GM12801 (cell line): ENCODE measurements around the gene EHD4.

Experiments
- CTCF ChIP-seq: IDR thresholded peaks from one replicate; pipeline ENCODE4 v1.5.1; 2011; ENCODE audit warnings: control low read depth; ENCODE audit not compliant: insufficient read length; ENCODE audit errors: extremely low read depth

Gene EHD4

DNA sequence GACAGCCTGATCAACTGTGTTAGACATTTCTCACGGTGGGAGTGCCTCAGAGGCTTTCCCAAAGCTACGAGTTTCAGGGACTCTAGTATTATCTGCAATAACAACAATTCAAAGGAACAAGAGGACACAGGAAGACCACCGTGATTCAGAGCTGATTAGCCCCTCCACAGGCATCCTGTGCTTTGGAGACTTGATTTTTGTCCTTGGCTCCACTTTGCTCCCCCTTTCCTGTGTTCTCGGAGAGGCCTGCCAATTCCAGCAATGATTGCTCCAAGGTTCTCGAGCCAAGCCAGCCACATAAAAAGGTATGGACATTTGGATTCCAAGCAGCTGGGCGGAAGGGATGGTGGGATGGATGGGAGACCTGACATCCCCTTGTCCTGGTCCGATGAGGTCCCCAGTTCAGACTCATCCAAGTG lies 14.3 kb downstream of the EHD4 start:
- TF ChIP-seq CTCF, result no peak

- TF ChIP-seq CTCF, result no peak
These were observed 15.1 kb downstream of the EHD4 start for GRCh38 chr15:41957021-41957897.

DNA sequence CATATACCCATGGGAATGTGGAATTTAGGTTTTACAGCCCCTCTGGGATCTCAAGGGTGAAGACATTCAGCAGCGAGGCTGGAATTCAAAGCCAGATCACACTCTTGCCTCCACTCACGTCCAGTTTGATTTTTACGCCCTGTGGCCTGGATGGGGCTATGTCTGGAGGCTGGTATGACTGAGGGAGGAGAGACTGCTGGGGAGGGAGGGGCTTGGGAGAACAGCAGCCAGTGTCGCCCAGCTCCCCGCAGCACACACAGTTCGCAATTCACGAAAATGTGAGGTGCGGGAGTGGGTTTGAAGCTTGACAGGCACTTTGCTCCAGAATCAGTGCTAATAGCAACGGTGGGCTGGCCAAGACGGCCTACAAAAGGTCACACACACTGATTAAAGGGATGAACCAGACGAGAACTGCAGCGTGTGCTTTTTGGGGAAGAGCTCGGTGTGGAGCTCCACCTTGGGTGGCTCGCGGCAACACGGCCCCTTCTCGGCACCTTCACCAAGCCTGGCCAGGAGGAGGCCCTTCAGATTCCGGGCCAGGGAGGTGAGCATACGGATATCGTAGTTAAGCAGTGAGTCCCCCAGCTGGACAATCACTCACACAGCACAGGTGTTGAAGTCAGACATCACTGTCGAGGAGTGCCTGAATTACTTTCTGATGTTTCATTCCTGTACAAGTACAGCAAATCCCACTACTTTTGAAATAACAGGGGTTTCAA lies 16.4 kb downstream of the EHD4 start:
- TF ChIP-seq CTCF, result no peak

DNA sequence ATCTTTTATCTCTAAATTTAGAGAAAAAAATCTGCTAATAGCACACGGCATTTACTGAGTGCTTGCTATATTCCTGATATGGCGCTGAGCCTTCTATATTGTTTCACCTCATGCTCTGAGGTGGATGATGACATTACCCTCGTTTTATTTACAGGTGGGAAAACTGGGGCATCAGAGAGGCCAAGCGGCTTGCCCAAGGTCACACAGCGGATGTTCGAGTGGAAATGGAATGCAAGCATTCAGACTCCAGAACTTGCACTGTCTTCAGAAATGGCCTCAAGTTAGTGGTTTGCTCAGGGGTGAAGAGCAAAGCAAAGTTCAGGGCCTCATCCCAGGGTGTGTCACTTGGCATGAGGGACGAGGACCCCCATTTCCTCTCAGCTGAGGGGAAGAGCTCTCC lies 17.3 kb downstream of the EHD4 start:
- TF ChIP-seq CTCF, result no peak

DNA sequence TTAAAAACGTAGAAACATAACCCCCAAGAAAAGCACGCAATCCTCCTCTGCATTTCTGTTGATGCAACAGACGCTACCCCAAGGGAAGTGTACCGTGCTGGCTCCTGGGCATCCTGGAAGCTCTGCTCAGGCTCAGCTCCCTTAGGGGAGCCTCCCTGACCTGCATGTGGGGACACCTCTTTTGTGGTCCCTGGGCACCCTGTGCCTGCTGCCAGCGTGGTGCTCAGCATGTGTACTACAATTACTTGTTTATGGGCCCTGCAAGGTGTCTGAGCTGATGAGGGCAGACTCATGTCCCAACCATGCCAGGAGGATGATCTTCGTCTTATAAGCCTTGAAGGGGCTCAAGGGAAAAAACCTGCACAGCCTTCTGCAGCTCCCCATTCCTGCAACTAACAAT lies 18.3 kb downstream of the EHD4 start:
- TF ChIP-seq CTCF, result no peak

DNA sequence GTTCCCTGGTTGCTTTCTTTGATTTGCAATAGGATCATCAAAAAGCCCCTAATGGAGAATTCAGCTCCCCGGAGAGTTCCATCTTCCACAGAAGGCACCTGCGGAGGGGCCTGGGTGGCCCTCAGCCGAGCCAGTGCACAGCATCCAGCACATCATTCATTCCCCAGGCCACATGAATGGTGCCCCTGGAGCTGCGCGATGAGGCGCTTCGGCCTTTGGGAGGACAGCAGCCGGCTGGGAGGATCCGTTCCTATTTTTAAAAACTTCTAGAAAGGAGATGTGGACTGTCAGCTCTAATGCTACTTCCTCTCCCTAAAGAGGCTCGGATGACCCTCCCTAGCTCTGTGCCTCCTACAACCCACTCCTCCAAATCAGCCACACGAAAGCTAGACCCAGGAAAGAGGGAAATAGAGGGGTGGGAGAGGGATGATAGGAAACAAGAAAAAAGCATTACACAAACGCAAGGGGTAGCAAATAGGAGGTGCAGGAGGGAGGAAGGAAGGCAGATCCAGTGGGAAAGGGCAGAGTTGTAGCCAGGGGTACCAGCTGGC lies 20.3 kb downstream of the EHD4 start:
- TF ChIP-seq CTCF, result no peak

- TF ChIP-seq CTCF, result no peak
These were observed 20.8 kb downstream of the EHD4 start for GRCh38 chr15:41951571-41951970.
